Suppressor macrophage treated with lipopolysaccharide for 1 hour (primary cell): ENCODE data around the gene REXO4.
"Not testable (repeated sequence)": the region's sequence is repeated elsewhere in the genome, so short reads cannot be mapped to it uniquely, and the experiment has no call there.

Experiments
- DNase-seq, 3 donors: peaks; one replicate each; pipeline ENCODE4 v3.0.0-alpha.2; 2020 to 2022

Gene REXO4

GRCh38 chr9:133385452-133385851, 32.4 kb downstream of the REXO4 start:
- DNase-seq, result no peak

- DNase-seq, result no peak
These were observed 33.0 kb downstream of the REXO4 start for GRCh38 chr9:133384736-133385321.

- no peak for DNase-seq
These were observed 34.4 kb downstream of the REXO4 start for GRCh38 chr9:133383438-133383837.

GRCh38 chr9:133382507-133383141, 35.2 kb downstream of the REXO4 start:
- DNase-seq, result no peak

- no peak for DNase-seq
These were observed 37.1 kb downstream of the REXO4 start for GRCh38 chr9:133380734-133381133.

- DNase-seq, result no peak
These were observed 38.4 kb downstream of the REXO4 start for GRCh38 chr9:133379153-133380086.

GRCh38 chr9:133378408-133378962, 39.3 kb downstream of the REXO4 start:
- no peak for DNase-seq

GRCh38 chr9:133377721-133378216, 40.0 kb downstream of the REXO4 start:
- DNase-seq, result no peak

GRCh38 chr9:133377280-133377679, 40.5 kb downstream of the REXO4 start:
- not testable (repeated sequence) for DNase-seq

- DNase-seq, result peak; percentile 97 to 99 (median 98)
These were observed 41.8 kb downstream of the REXO4 start, which contains the start of the genes STKLD1 and SURF4 for GRCh38 chr9:133375724-133376654. Gene STKLD1, plus strand, starts transcription at chr9:133376366. Its CDS starts 108 bp downstream, at chr9:133376474. Gene SURF4, minus strand, starts transcription at chr9:133376060. Its CDS starts 91 bp downstream, at chr9:133375969.

- peak; percentile 38 to 58 (median 50) for DNase-seq
These were observed 42.6 kb downstream of the REXO4 start for GRCh38 chr9:133375116-133375723.

GRCh38 chr9:133374612-133375115, 43.1 kb downstream of the REXO4 start:
- DNase-seq, result peak; percentile 41 to 76 (median 75)

GRCh38 chr9:133372144-133372543, 45.7 kb downstream of the REXO4 start:
- peak in 1 of 3 donors; percentile 10 for DNase-seq

- peak; percentile 18 to 45 (median 31) for DNase-seq
These were observed 46.5 kb downstream of the REXO4 start for GRCh38 chr9:133371261-133371711.

GRCh38 chr9:133370685-133371084, 47.1 kb downstream of the REXO4 start:
- no peak for DNase-seq

- DNase-seq, result no peak
These were observed 47.9 kb downstream of the REXO4 start for GRCh38 chr9:133369933-133370332.

- DNase-seq, result peak in 1 of 3 donors; percentile 16
These were observed 48.4 kb downstream of the REXO4 start for GRCh38 chr9:133369422-133369821.

- DNase-seq, result peak in 1 of 3 donors; percentile 10
These were observed 49.4 kb downstream of the REXO4 start for GRCh38 chr9:133368249-133368881.

- DNase-seq, result no peak
These were observed 50.0 kb downstream of the REXO4 start for GRCh38 chr9:133367778-133368177.

- no peak for DNase-seq
These were observed 50.6 kb downstream of the REXO4 start for GRCh38 chr9:133367221-133367620.
